SW480 (cell line): Measurements from ENCODE around the gene CBFA2T3.
"Not testable (repeated sequence)": the region's sequence is repeated elsewhere in the genome, so short reads cannot be mapped to it uniquely, and the experiment has no call there.

Source experiments
- DNase-seq: peaks from one replicate; pipeline ENCODE4 v3.0.0-alpha.2; 2016; ENCODE audit warnings: low spot score

The CBFA2T3 gene

GRCh38 chr16:88977018-88977811 is at the start of gene CBFA2T3:
TSS of gene CBFA2T3 (minus strand) at chr16:88977207. CDS start at chr16:88976807, 400 bp downstream.
- DNase-seq = no peak

GRCh38 chr16:89026121-89026612 is 49.2 kb upstream of the CBFA2T3 start:
- peak; percentile 58 for DNase-seq

- DNase-seq = no peak
Measured at GRCh38 chr16:89025636-89026035, 48.6 kb upstream of the CBFA2T3 start.

- no peak for DNase-seq
Measured at GRCh38 chr16:89024546-89025060, 47.6 kb upstream of the CBFA2T3 start.

- DNase-seq = no peak
Measured at GRCh38 chr16:89023621-89024511, 46.9 kb upstream of the CBFA2T3 start.

- DNase-seq = no peak
Measured at GRCh38 chr16:89023151-89023551, 46.1 kb upstream of the CBFA2T3 start.

- no peak for DNase-seq
Measured at GRCh38 chr16:89022051-89022836, 45.2 kb upstream of the CBFA2T3 start.

- DNase-seq = no peak
Measured at GRCh38 chr16:89020925-89021595, 44.1 kb upstream of the CBFA2T3 start.

- peak; percentile 33 for DNase-seq
Measured at GRCh38 chr16:89020068-89020924, 43.3 kb upstream of the CBFA2T3 start.

GRCh38 chr16:89019511-89019910 is 42.5 kb upstream of the CBFA2T3 start:
- no peak for DNase-seq

GRCh38 chr16:89018282-89019158 is 41.5 kb upstream of the CBFA2T3 start:
- no peak for DNase-seq

GRCh38 chr16:89017543-89018281 is 40.7 kb upstream of the CBFA2T3 start:
- DNase-seq = no peak

GRCh38 chr16:89016561-89016960 is 39.6 kb upstream of the CBFA2T3 start:
- not testable (repeated sequence) for DNase-seq

- DNase-seq = no peak
Measured at GRCh38 chr16:89015271-89015859, 38.4 kb upstream of the CBFA2T3 start.

- no peak for DNase-seq
Measured at GRCh38 chr16:89014403-89015230, 37.6 kb upstream of the CBFA2T3 start.

GRCh38 chr16:89013692-89014402 is 36.8 kb upstream of the CBFA2T3 start:
- no peak for DNase-seq

- no peak for DNase-seq
Measured at GRCh38 chr16:89013111-89013510, 36.1 kb upstream of the CBFA2T3 start.
